ENCODE measurements around the gene MTCH2. TPM values are rescaled to one million over a fixed set of nuclear protein-coding genes. Genes with fewer than 3 reads are reported as not detected.

Gene MTCH2
- total and polyA plus RNA-seq, 10 donors, result 21.5 to 47.1 (median 36.5) TPM

DNA sequence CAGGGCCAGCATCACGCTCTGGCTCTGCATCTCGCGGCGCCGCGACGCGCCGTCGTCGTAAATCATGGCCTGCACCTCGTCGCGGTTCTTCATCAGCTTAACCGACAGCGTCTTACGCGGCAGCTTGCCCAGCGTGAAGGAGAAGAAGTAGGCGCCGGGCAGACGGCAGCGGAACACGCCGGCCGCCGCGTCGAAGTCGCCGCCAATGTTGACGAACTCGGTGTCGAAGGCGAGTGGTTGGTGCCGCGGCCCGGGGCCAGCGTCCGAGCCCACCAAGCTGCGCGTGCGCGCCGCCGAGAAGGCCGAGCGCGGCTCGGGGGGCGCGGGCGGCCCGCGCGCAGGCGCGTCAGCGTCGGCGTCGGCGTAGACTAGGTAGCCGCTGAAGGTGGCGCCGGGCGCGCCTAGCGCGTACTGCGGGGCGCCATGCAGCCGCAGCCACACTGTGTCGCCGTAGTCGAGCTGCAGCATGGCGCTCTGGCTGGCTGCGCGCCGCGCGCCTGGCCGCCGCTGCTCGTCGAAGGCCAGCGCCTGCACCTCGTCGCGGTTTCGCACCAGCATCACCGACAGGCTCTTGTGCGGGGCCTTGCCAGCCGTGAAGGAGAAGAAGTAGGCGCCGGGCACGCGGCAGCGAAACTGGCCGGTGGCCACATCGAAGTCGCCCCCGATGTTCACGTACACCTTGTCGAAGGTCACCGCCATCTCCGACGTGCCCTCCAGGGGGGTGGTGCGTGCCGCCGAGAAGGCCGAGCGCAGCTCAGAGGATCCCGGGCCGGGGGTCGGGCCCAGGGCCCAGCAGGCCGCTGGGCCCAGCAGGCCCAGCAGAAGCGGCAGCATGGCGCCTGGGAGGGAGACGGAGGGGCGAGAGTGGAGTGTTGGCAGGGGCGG is 52.1 kb downstream of the MTCH2 start:
- intact Hi-C loops (cut with DNase I; ENCODE audit: low total_unique reads), result no loop called here
- peaks cover 0 to 13% (median under 1%) of the 10 kb centered on the region in 6 donors for H3K36me3 ChIP-seq
- 79 to 94% (median 82%) methylated on average over 94 to 122 of the region's 122 CpGs for WGBS, 5 donors
- no peaks in the 10 kb centered on the region for H3K9me3 ChIP-seq
- peak overlapping the region in 1 of 8 donors; percentile 6 for H3K27ac ChIP-seq
- peak; percentile 64 for DNase-seq
- peak overlapping the region in 5 of 8 donors; percentile 8 to 58 (median 15) for H3K4me3 ChIP-seq
- peaks cover 0 to 46% (median 18%) of the 10 kb centered on the region in 6 donors for H3K4me1 ChIP-seq
- peak in 1 of 3 donors; percentile 26 for TF ChIP-seq POLR2AphosphoS5 (IDR thresholded peaks at IDR 0.05)
- TF ChIP-seq, protein P1, sequence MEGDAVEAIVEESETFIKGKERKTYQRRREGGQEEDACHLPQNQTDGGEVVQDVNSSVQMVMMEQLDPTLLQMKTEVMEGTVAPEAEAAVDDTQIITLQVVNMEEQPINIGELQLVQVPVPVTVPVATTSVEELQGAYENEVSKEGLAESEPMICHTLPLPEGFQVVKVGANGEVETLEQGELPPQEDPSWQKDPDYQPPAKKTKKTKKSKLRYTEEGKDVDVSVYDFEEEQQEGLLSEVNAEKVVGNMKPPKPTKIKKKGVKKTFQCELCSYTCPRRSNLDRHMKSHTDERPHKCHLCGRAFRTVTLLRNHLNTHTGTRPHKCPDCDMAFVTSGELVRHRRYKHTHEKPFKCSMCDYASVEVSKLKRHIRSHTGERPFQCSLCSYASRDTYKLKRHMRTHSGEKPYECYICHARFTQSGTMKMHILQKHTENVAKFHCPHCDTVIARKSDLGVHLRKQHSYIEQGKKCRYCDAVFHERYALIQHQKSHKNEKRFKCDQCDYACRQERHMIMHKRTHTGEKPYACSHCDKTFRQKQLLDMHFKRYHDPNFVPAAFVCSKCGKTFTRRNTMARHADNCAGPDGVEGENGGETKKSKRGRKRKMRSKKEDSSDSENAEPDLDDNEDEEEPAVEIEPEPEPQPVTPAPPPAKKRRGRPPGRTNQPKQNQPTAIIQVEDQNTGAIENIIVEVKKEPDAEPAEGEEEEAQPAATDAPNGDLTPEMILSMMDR (IDR thresholded peaks at IDR 0.05 in 8 of 11, conservative IDR thresholded peaks at IDR 0.05 in 3 of 11), result no peak
- TF ChIP-seq POLR2A (IDR thresholded peaks at IDR 0.05), result no peak
- H3K27me3 ChIP-seq (replicated peaks in 1 of 7), result peaks cover 0 to 47% (median 25%) of the 10 kb centered on the region in 7 donors

DNA sequence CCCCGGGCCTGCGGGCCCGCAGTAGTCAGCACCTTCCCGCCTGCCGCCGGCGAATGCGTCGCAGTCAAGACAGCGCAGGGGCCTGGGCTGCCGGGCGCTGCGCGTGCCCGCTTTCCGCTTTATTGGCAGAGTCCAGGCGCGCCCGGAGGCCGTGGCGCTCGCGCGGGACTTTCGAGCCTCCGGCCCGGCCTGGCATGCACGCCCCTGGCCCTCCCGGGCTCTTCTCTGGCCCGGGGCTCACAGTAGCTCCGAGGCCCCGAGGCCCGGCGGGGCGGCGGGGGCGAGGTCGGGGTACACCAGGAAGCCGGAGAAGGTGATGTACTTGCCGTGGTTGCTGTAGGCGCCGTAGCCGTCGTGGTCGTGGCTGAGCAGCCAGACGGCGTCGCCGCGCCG is 52.8 kb downstream of the MTCH2 start:
- H3K36me3 ChIP-seq, result peaks cover 0 to 20% (median 7%) of the 10 kb centered on the region in 6 donors
- peaks cover 0 to 43% (median 18%) of the 10 kb centered on the region in 6 donors for H3K4me1 ChIP-seq
- H3K4me3 ChIP-seq, result peak overlapping the region in 5 of 8 donors; percentile 8 to 58 (median 15)
- 63 to 86% (median 81%) methylated on average over 21 to 51 of the region's 51 CpGs for WGBS, 5 donors
- H3K27me3 ChIP-seq (replicated peaks in 1 of 7), result peaks cover 0 to 40% (median 21%) of the 10 kb centered on the region in 7 donors
- H3K9me3 ChIP-seq, result no peaks in the 10 kb centered on the region
- H3K27ac ChIP-seq, result peak overlapping the region in 1 of 8 donors; percentile 6
- TF ChIP-seq POLR2AphosphoS5 (IDR thresholded peaks at IDR 0.05) (no peak), POLR2A (IDR thresholded peaks at IDR 0.05) (no peak)
- TF ChIP-seq, protein P1 (IDR thresholded peaks at IDR 0.05 in 8 of 11, conservative IDR thresholded peaks at IDR 0.05 in 3 of 11), result no peak
- DNase-seq, result no peak
- intact Hi-C loops (cut with DNase I; ENCODE audit: low total_unique reads), result no loop called here

DNA sequence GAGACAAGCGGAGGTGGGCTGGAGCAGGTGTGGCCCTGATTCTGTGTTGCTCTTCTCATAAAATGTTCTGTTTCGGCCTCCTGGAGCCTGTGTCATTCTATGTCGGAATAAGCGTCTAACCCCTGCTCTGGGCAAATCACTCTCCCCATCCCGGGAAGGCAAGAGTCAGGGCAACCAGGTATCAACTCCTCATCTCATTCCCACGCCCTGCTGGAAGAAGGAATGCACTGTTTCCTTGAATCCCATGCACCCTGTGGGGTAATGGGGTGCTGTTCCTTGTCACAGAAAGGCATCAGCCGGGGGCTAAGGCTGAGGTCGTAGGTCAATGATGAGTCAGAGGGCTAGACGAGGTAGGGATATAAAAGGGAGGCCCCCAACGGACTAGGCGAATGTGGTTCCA is 53.2 kb downstream of the MTCH2 start:
- peak overlapping the region in 2 of 8 donors; percentile 15 to 58 for H3K4me3 ChIP-seq
- H3K4me1 ChIP-seq, result peaks cover 0 to 39% (median 14%) of the 10 kb centered on the region in 6 donors
- peaks cover 0 to 36% (median 17%) of the 10 kb centered on the region in 7 donors for H3K27me3 ChIP-seq (replicated peaks in 1 of 7)
- 88 to 91% (median 88%) methylated on average over 11 of the region's 11 CpGs for WGBS, 5 donors
- DNase-seq, result peak; percentile 24
- H3K36me3 ChIP-seq, result peaks cover 0 to 24% (median 11%) of the 10 kb centered on the region in 6 donors
- TF ChIP-seq POLR2AphosphoS5 (IDR thresholded peaks at IDR 0.05), result no peak
- TF ChIP-seq, protein P1 (IDR thresholded peaks at IDR 0.05 in 8 of 11, conservative IDR thresholded peaks at IDR 0.05 in 3 of 11), result no peak
- H3K9me3 ChIP-seq, result no peaks in the 10 kb centered on the region
- H3K27ac ChIP-seq, result no peak overlapping the region
- intact Hi-C loops (cut with DNase I; ENCODE audit: low total_unique reads), result no loop called here

Measured in spleen (tissue), 11 donors.